Fibroblast of mammary gland (primary cell): ENCODE results near the gene ARSG.

Experiments used
- DNase-seq: peaks from one replicate; pipeline ENCODE4 v3.0.0-alpha.2; 2010; ENCODE audit warnings: low read depth
- H3K4me3 ChIP-seq: 2 replicates; pipeline ENCODE4 v1.5.1; 2011; ENCODE audit warnings: low read depth, mild to moderate bottlenecking, low read length, moderate library complexity; ENCODE audit not compliant: control insufficient read depth
- TF ChIP-seq, protein P1 (sequence below): conservative IDR thresholded peaks from 2 replicates; pipeline ENCODE4 v1.5.1; 2011; ENCODE audit warnings: low read depth, low read length, inconsistent platforms; ENCODE audit not compliant: control insufficient read depth, insufficient read depth

ARSG gene

DNA sequence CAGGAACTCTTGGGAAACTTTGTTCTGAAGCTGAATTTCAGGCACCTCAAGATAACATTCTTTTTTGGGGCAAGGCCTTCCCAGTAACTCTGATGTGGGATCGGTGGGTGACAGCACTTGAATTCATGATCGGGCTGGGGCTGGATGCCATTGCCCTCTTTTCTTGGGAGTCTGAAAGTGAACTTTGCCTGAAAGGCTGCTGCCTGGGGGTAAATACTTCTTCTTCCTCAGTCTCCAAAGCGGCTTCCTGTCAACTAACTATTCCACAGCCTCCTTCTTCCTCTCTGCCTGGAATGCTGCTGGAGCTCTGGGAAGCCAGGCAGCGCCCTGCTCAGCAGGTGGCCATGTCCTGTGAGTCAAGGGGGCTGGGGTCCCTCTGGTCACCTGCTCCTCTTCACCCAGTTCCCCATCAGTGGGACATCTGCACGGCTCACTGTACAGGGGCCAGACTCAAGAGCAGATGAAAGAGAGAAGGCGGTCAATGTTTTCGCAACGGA, 86.5 kb downstream of the ARSG start:
- TF ChIP-seq, protein P1, sequence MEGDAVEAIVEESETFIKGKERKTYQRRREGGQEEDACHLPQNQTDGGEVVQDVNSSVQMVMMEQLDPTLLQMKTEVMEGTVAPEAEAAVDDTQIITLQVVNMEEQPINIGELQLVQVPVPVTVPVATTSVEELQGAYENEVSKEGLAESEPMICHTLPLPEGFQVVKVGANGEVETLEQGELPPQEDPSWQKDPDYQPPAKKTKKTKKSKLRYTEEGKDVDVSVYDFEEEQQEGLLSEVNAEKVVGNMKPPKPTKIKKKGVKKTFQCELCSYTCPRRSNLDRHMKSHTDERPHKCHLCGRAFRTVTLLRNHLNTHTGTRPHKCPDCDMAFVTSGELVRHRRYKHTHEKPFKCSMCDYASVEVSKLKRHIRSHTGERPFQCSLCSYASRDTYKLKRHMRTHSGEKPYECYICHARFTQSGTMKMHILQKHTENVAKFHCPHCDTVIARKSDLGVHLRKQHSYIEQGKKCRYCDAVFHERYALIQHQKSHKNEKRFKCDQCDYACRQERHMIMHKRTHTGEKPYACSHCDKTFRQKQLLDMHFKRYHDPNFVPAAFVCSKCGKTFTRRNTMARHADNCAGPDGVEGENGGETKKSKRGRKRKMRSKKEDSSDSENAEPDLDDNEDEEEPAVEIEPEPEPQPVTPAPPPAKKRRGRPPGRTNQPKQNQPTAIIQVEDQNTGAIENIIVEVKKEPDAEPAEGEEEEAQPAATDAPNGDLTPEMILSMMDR = no peak
- no peak overlapping the region for H3K4me3 ChIP-seq
- DNase-seq = no peak

DNA sequence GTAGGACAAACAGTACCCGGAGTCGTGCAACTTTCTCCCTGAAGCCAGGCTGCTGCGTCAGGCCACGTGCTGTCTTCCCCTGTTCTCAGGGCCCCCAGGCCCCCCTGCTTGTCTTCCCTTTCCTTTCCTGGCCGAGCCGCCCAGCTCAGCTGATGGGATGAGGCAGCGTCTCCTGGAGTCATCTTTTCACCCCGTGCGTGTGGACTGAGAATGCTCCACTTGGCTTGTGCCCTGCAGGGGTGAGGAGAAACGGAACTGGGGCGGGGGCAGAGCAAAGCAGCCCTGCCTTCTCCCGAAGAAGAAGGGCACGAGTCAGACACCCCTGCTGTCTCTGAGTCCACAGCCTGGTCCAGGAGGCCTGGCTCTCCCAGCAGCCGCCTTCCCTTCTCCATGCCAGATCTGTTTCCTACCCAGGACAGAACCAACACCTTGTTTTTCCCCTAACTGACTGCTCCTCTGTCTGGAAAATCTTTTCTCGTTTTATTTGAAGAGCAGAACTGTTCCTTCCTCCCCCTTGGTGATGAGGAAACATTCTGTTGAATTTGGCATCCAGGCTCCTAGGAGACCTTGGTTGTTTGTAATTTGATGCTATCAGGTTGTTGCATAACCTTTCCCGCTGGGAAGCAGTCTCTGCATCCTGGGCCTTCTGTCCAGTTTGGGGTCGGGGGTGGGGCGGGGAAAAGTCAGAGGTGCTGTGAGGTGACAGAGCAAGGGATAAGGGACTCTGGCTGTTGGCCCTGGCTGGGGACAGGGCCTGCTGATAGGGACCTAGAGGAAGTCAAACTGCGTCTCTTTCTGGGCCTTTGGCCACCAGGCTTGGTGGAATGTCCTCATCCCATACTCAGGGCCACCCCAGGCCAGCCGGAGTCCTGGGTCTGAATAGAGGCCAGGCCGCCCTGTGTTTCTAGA, 87.2 kb downstream of the ARSG start:
- peak; percentile 98 for DNase-seq
- no peak overlapping the region for H3K4me3 ChIP-seq
- TF ChIP-seq, protein P1 = no peak

DNA sequence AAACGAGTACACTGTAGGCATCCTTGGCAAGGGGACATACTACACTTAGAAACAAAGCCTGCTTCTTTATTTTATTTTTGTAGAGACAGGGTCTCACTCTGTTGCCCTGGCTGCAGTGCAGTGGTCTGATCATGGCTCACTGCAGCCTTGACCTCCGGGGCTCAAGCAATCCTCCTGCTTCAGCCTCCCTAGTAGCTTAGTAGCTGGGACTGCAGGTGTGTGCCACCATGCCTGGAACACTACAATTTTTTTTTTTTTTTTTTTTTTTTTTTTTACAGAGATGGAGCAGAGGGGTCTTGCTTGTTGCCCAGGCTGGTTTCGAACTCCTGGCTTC, 87.8 kb downstream of the ARSG start:
- H3K4me3 ChIP-seq = no peak overlapping the region
- DNase-seq = no peak
- TF ChIP-seq, protein P1 = no peak

DNA sequence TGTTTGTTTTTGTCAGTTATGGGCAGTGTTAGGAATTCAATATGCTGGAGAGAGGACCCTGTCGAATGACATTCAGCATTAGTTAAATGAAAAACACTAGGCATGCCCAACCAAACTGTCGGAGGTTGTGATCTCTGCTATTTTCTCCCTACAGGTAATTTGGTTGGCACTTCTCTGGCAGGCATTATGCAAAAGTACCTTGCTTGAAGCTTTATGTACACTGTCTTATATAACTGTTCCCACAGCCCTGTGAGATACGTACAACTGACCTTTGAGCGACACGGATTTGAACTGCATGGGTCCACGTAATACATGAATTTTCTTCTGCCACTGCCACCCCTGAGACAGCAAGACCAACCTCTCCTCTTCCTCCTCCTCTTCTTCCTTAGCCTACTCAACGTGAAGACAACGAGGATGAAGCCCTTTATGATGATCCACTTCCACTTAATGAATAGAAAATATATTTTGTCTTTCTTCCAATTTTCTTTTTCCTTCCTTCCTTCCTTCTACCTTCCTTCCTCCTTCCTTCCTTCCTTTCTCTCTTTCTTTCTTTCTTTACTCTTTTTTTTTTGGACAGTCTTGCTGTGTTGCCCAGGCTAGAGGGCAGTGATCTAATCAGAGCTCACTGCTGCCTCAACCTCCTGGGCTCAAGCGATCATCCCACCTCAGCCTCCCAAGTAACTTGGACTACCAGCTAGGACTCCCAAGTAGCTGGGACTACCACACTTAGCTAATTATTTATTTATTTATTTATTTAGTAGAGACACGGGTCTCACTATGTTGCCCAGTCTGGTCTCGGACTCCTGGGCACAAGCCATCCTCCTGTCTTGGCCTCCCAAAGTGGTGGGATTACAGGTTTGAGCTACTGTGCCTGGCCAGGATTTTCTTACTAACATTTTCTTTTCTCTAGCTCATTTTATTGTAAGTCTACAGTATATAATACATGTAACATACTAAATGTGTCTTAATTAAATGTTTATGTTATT, 88.7 kb downstream of the ARSG start:
- DNase-seq = no peak
- no peak overlapping the region for H3K4me3 ChIP-seq
- TF ChIP-seq, protein P1 = no peak

DNA sequence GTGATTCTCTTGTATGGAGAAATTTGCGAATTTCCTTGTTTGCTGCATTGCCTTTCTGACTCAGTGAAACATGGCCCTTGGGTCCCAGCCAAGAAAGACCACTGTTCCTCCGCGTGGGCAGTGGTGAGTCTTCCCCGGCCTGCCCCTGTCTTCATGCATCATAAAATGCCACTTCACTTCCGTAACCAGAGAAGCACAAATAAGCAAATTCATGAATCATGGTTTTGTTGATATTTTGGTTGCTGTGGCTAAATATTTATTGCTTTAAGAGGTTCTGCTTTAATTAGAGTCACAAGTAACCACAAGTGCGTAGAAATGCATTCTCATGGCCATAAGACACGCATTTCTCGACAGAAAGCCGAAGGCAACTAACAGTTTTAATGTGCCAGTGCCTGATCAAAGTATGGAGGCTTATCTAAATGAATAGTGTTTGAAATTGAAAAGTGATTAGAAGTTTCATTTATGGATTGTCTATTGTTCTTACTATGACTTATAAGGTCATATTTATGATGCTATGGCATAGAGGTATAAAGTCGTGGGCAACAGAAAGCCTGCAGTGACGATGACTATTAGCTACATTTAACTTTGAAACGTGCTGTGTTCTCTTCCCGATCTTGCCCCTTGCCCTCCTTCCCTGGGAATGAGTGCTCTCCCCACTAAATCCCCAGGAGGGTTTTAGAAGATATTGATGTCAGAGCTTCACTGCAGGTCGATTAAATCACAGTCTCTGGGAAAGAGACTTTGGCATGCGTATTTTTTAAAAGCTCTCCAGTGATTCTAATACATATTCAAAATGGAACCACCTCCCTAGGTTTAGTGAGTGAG, 90.0 kb downstream of the ARSG start:
- TF ChIP-seq, protein P1 = no peak
- DNase-seq = peak; percentile 99
- no peak overlapping the region for H3K4me3 ChIP-seq

DNA sequence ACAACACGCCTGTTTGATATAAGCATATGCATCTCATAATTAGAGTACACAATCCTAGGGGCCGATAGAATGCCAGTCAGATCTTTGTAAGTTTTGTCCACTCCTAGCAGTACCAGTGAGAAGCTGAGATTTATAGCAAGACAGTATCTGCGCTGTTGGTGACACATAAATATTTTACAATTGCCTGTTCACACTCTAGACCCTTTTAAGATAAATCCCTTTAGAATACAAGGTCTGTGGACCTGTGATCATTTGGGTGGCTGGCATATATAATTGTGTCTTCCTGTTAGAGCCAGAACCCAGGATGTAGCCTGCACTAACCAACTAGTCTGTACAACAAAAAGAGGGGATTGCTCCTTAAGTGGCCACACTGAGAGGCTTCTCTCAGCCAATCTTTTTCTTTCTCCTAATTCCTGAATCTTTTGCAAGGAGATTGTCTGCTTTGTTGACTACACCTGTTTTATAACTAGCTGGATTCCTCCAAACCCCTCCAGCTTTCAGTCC, 91.3 kb downstream of the ARSG start:
- TF ChIP-seq, protein P1 = no peak
- no peak for DNase-seq
- H3K4me3 ChIP-seq = no peak overlapping the region
